GM23248 (cell line): ENCODE results near the gene PDGFC. TPM values are rescaled to one million over a fixed set of nuclear protein-coding genes. Genes with fewer than 3 reads are reported as not detected.

Experiments used
- DNase-seq: peaks from one replicate; pipeline ENCODE4 v3.0.0-alpha.2; 2015
- H2AFZ ChIP-seq: fragments of 200-600 bp; sonication (generic); 2 replicates; pipeline ENCODE4 v1.6.1; 2016; ENCODE audit warnings: antibody characterized with exemption
- H3F3A ChIP-seq: fragments of 200-600 bp; sonication (generic); 2 replicates; pipeline ENCODE4 v1.6.1; 2016; ENCODE audit warnings: mild to moderate bottlenecking, antibody characterized with exemption, mixed run types; ENCODE audit not compliant: insufficient read depth
- H3K27ac ChIP-seq: fragments of 200-600 bp; sonication (generic); 2 replicates; pipeline ENCODE4 v1.5.1; 2016; ENCODE audit warnings: mild to moderate bottlenecking
- H3K27me3 ChIP-seq: fragments of 200-600 bp; sonication (generic); replicated peaks from 2 replicates; pipeline ENCODE4 v1.6.1; 2016; ENCODE audit warnings: mild to moderate bottlenecking; ENCODE audit not compliant: insufficient read depth
- H3K36me3 ChIP-seq: fragments of 200-600 bp; sonication (generic); 2 replicates; pipeline ENCODE4 v1.6.1; 2016; ENCODE audit warnings: low read depth, mild to moderate bottlenecking
- H3K4me1 ChIP-seq: fragments of 200-600 bp; sonication (generic); 2 replicates; pipeline ENCODE4 v1.6.1; 2016; ENCODE audit warnings: mild to moderate bottlenecking; ENCODE audit not compliant: insufficient read depth
- H3K4me2 ChIP-seq: fragments of 200-600 bp; sonication (generic); one replicate; pipeline ENCODE4 v1.6.1; 2016; ENCODE audit warnings: mild to moderate bottlenecking; ENCODE audit not compliant: unreplicated experiment
- H3K4me3 ChIP-seq: fragments of 200-600 bp; sonication (generic); 2 replicates; pipeline ENCODE4 v1.5.1; 2016; ENCODE audit warnings: mild to moderate bottlenecking
- H3K79me2 ChIP-seq: fragments of 200-600 bp; sonication (generic); 2 replicates; pipeline ENCODE4 v1.6.1; 2016; ENCODE audit warnings: mild to moderate bottlenecking; ENCODE audit not compliant: insufficient read depth
- H3K9ac ChIP-seq: fragments of 200-600 bp; sonication (generic); 2 replicates; pipeline ENCODE4 v1.6.1; 2016; ENCODE audit warnings: mild to moderate bottlenecking
- H3K9me2 ChIP-seq: fragments of 200-600 bp; sonication (generic); 2 replicates; pipeline ENCODE4 v1.6.1; 2016; ENCODE audit warnings: mixed run types, mild to moderate bottlenecking, moderate library complexity; ENCODE audit not compliant: insufficient read depth
- H3K9me3 ChIP-seq: fragments of 200-600 bp; sonication (generic); one replicate; pipeline ENCODE4 v1.6.1; 2017; ENCODE audit warnings: low read depth
- H4K20me1 ChIP-seq: fragments of 200-600 bp; sonication (generic); 2 replicates; pipeline ENCODE4 v1.6.0; 2016; ENCODE audit not compliant: insufficient read depth
- EZH2 ChIP-seq: fragments of 200-600 bp; sonication (generic); IDR thresholded peaks from 2 replicates; pipeline ENCODE4 v1.6.1; 2018; ENCODE audit warnings: antibody characterized with exemption, mild to moderate bottlenecking; ENCODE audit not compliant: insufficient read depth, poor library complexity, severe bottlenecking
- EZH2phosphoT487 ChIP-seq: fragments of 200-600 bp; sonication (generic); IDR thresholded peaks from 2 replicates; pipeline ENCODE4 v1.6.1; 2018; ENCODE audit warnings: antibody characterized with exemption, moderate library complexity, mild to moderate bottlenecking, low read depth; ENCODE audit not compliant: insufficient read depth
- WGBS, 2 experiments: methylation state at CpG; one replicate each; pipeline ENCODE4 v1.1.6; 2015 to 2017; ENCODE audit warnings: low lambda C conversion rate in 2 of 2, low coverage in 1 of 2; ENCODE audit errors: missing lambda C conversion rate in 2 of 2; 5-methylcytosine and 5-hydroxymethylcytosine counted together
- in situ Hi-C: fragments of 300-500 bp; cut with MboI; formaldehyde crosslinking; loops from 2 replicates; pipeline ENCODE4 v1.15.0; 2020
- polyA plus RNA-seq: library from polyadenylated mRNA; unstranded; fragments of >200 nt; fragmentation: Nextera tagmentation; extraction: Ambion mirVana; gene quantifications from 2 replicates; pipeline ENCODE4 v1.2.1, GENCODE V29; 2016
- total RNA-seq: library from RNA; depleted of rRNA; stranded (reverse); fragments of >200 nt; shearing (Covaris generic); gene quantifications from 2 replicates; pipeline ENCODE4 v1.2.3, GENCODE V29; 2014

The PDGFC gene
- total and polyA plus RNA-seq, 2 experiments from 2014 or later = 26.5 to 64.4 TPM

GRCh38 chr4:157010630-157011029, 39.0 kb upstream of the PDGFC start:
- Histone ChIP-seq H3F3A (peaks cover 10% of the 10 kb centered on the region; the same call in 1 of the 2 replicates), H4K20me1 (no peaks in the 10 kb centered on the region), H3K9me2 (no peaks in the 10 kb centered on the region), H3K36me3 (no peaks in the 10 kb centered on the region), H3K4me3 (no peak overlapping the region), H2AFZ (no peak overlapping the region), H3K4me2 (no peak overlapping the region), H3K9me3 (no peaks in the 10 kb centered on the region), H3K27ac (no peak overlapping the region), H3K79me2 (no peaks in the 10 kb centered on the region), H3K4me1 (peaks cover 22% of the 10 kb centered on the region), H3K9ac (no peak overlapping the region), H3K27me3 (no peaks in the 10 kb centered on the region)
- 92 to 95% methylated on average over 2 of the region's 2 CpGs for WGBS, 2 experiments
- in situ Hi-C loops = no loop called here
- no peak for TF ChIP-seq EZH2phosphoT487
- TF ChIP-seq EZH2 = no peak
- DNase-seq = no peak

DNA sequence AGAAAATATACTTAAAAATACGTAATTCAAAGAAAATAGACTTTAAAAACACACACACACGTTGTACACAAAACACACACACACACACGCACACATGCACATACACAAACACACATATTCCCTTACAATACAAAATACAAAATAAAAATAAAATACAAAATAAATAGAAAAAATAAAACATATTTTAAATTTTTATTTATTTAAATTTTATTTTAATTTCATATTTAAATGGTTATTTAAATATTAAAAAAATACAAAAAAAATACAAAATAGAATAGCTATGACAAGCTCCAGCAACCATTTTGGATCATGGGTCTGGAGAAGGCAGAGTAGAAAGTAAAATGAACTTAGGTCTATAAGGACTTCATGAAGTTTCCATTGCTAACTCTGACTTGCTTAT, 34.2 kb upstream of the PDGFC start:
- Histone ChIP-seq H3K27me3 (no peaks in the 10 kb centered on the region), H2AFZ (no peak overlapping the region), H3K4me2 (no peak overlapping the region), H3F3A (peaks cover 7% of the 10 kb centered on the region; the same call in 1 of the 2 replicates), H3K9me3 (no peaks in the 10 kb centered on the region), H3K9me2 (no peaks in the 10 kb centered on the region), H3K36me3 (no peaks in the 10 kb centered on the region), H4K20me1 (no peaks in the 10 kb centered on the region), H3K9ac (no peak overlapping the region), H3K4me3 (no peak overlapping the region), H3K4me1 (peaks cover 8% of the 10 kb centered on the region; the same call in 1 of the 2 replicates), H3K27ac (no peak overlapping the region), H3K79me2 (no peaks in the 10 kb centered on the region)
- TF ChIP-seq EZH2 = no peak
- TF ChIP-seq EZH2phosphoT487 = no peak
- in situ Hi-C loops = no loop called here
- no peak for DNase-seq
- WGBS, 2 experiments = 96 to 98% methylated on average over 3 of the region's 3 CpGs

- Histone ChIP-seq H3F3A (peaks cover 9% of the 10 kb centered on the region), H3K27ac (no peak overlapping the region), H3K27me3 (no peaks in the 10 kb centered on the region), H3K9me3 (no peaks in the 10 kb centered on the region), H3K36me3 (no peaks in the 10 kb centered on the region), H3K9ac (no peak overlapping the region), H3K79me2 (no peaks in the 10 kb centered on the region), H3K9me2 (no peaks in the 10 kb centered on the region), H3K4me2 (no peak overlapping the region), H3K4me1 (peaks cover 10% of the 10 kb centered on the region), H2AFZ (peak overlapping the region; percentile 36), H3K4me3 (no peak overlapping the region), H4K20me1 (no peaks in the 10 kb centered on the region)
- TF ChIP-seq EZH2phosphoT487 (no peak), EZH2 (no peak)
- DNase-seq = no peak
- in situ Hi-C loops = no loop called here
- 41 to 53% methylated on average over 2 of the region's 2 CpGs for WGBS, 2 experiments
These were observed 33.6 kb upstream of the PDGFC start for GRCh38 chr4:157005193-157005592.

GRCh38 chr4:157004279-157005161, 32.9 kb upstream of the PDGFC start:
- TF ChIP-seq EZH2 (no peak), EZH2phosphoT487 (no peak)
- Histone ChIP-seq H4K20me1 (no peaks in the 10 kb centered on the region), H3K9ac (no peak overlapping the region), H3K9me3 (no peaks in the 10 kb centered on the region), H3K27me3 (no peaks in the 10 kb centered on the region), H3K4me2 (no peak overlapping the region), H3K4me1 (peaks cover 17% of the 10 kb centered on the region), H3K9me2 (no peaks in the 10 kb centered on the region), H3K27ac (0 out of 2 replicates have a peak overlapping the region, but pooled peaks have one; percentile 5), H3F3A (peaks cover 15% of the 10 kb centered on the region), H3K36me3 (no peaks in the 10 kb centered on the region), H3K79me2 (no peaks in the 10 kb centered on the region), H2AFZ (peak overlapping the region; percentile 36), H3K4me3 (no peak overlapping the region)
- in situ Hi-C loops = no loop called here
- 30 to 33% methylated on average over 5 of the region's 5 CpGs for WGBS, 2 experiments
- DNase-seq = no peak
